ENCODE measurements around the gene ANKRD13B.
A peak's percentile ranks its signal among the peaks of the same experiment; 100 is the strongest.

ANKRD13B gene

DNA sequence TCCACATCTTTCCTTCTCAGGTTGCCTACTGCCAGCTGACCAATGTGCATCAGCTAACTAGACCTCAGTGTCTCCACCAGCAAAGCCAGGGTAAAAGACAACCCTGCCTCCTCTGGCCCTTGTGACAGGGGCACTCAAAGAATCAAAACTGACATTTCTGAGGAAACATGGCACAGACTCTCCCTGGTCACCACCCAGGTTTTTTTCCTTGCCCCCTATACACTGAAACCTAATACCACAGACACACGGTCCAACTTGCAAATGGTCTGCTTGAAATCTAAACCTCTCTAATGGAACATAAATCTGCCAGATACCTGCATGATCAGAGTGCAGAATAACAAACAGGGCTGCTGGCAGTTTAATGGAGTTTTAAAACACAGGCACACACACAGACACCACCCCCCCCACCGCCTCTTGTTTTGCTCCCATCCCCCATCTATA lies 49.3 kb downstream of the ANKRD13B start (continued):
- TF ChIP-seq, protein P1, sequence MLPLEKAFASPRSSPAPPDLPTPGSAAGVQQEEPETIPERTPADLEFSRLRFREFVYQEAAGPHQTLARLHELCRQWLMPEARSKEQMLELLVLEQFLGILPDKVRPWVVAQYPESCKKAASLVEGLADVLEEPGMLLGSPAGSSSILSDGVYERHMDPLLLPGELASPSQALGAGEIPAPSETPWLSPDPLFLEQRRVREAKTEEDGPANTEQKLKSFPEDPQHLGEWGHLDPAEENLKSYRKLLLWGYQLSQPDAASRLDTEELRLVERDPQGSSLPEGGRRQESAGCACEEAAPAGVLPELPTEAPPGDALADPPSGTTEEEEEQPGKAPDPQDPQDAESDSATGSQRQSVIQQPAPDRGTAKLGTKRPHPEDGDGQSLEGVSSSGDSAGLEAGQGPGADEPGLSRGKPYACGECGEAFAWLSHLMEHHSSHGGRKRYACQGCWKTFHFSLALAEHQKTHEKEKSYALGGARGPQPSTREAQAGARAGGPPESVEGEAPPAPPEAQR (tag by site-specific recombination; IDR thresholded peaks at IDR 0.05): no peak
- TF ChIP-seq ZFP37 (tag by site-specific recombination; IDR thresholded peaks at IDR 0.05) (no peak), ZNF48 (tag by site-specific recombination; IDR thresholded peaks at IDR 0.05) (no peak), EGR2 (tag by site-specific recombination; IDR thresholded peaks at IDR 0.05; ENCODE audit: low read depth) (no peak), ZNF335 (tag by site-specific recombination; conservative IDR thresholded peaks at IDR 0.05) (peak; percentile 66), ZNF140 (tag by site-specific recombination; IDR thresholded peaks at IDR 0.05) (no peak), ZNF184 (tag by site-specific recombination; IDR thresholded peaks at IDR 0.05) (no peak), IKZF3 (tag by site-specific recombination; IDR thresholded peaks at IDR 0.05) (no peak), ZNF239 (tag by site-specific recombination; IDR thresholded peaks at IDR 0.05) (no peak), KLF9 (tag by site-specific recombination; IDR thresholded peaks at IDR 0.05; ENCODE audit: low read depth) (no peak), KLF8 (tag by site-specific recombination; IDR thresholded peaks at IDR 0.05) (peak; percentile 71), ZFP41 (tag by site-specific recombination; IDR thresholded peaks at IDR 0.05; ENCODE audit: borderline replicate concordance) (no peak), ZNF157 (tag by site-specific recombination; IDR thresholded peaks at IDR 0.05) (no peak), ZNF596 (tag by site-specific recombination; IDR thresholded peaks at IDR 0.05) (no peak), ZNF266 (tag by site-specific recombination; IDR thresholded peaks at IDR 0.05; ENCODE audit: low read depth) (no peak), ZNF292 (tag by site-specific recombination; IDR thresholded peaks at IDR 0.05; ENCODE audit: borderline replicate concordance, low read depth) (no peak), ZNF701 (tag by site-specific recombination; IDR thresholded peaks at IDR 0.05) (no peak), ZBTB17 (tag by site-specific recombination; IDR thresholded peaks at IDR 0.05) (peak; percentile 71), YY1 (tag by site-specific recombination; IDR thresholded peaks at IDR 0.05) (peak; percentile 56; the same call in 1 of the 2 replicates)
- TF ChIP-seq, protein P2, sequence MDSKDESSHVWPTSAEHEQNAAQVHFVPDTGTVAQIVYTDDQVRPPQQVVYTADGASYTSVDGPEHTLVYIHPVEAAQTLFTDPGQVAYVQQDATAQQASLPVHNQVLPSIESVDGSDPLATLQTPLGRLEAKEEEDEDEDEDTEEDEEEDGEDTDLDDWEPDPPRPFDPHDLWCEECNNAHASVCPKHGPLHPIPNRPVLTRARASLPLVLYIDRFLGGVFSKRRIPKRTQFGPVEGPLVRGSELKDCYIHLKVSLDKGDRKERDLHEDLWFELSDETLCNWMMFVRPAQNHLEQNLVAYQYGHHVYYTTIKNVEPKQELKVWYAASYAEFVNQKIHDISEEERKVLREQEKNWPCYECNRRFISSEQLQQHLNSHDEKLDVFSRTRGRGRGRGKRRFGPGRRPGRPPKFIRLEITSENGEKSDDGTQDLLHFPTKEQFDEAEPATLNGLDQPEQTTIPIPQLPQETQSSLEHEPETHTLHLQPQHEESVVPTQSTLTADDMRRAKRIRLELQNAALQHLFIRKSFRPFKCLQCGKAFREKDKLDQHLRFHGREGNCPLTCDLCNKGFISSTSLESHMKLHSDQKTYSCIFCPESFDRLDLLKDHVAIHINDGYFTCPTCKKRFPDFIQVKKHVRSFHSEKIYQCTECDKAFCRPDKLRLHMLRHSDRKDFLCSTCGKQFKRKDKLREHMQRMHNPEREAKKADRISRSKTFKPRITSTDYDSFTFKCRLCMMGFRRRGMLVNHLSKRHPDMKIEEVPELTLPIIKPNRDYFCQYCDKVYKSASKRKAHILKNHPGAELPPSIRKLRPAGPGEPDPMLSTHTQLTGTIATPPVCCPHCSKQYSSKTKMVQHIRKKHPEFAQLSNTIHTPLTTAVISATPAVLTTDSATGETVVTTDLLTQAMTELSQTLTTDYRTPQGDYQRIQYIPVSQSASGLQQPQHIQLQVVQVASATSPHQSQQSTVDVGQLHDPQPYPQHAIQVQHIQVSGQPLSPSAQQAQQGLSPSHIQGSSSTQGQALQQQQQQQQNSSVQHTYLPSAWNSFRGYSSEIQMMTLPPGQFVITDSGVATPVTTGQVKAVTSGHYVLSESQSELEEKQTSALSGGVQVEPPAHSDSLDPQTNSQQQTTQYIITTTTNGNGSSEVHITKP (tag by site-specific recombination; IDR thresholded peaks at IDR 0.05): peak; percentile 66; the same call in 1 of the 2 replicates
- TF ChIP-seq, protein P3, sequence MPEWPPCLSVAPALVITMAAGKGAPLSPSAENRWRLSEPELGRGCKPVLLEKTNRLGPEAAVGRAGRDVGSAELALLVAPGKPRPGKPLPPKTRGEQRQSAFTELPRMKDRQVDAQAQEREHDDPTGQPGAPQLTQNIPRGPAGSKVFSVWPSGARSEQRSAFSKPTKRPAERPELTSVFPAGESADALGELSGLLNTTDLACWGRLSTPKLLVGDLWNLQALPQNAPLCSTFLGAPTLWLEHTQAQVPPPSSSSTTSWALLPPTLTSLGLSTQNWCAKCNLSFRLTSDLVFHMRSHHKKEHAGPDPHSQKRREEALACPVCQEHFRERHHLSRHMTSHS (tag by site-specific recombination; IDR thresholded peaks at IDR 0.05): no peak
- TF ChIP-seq, protein P4, sequence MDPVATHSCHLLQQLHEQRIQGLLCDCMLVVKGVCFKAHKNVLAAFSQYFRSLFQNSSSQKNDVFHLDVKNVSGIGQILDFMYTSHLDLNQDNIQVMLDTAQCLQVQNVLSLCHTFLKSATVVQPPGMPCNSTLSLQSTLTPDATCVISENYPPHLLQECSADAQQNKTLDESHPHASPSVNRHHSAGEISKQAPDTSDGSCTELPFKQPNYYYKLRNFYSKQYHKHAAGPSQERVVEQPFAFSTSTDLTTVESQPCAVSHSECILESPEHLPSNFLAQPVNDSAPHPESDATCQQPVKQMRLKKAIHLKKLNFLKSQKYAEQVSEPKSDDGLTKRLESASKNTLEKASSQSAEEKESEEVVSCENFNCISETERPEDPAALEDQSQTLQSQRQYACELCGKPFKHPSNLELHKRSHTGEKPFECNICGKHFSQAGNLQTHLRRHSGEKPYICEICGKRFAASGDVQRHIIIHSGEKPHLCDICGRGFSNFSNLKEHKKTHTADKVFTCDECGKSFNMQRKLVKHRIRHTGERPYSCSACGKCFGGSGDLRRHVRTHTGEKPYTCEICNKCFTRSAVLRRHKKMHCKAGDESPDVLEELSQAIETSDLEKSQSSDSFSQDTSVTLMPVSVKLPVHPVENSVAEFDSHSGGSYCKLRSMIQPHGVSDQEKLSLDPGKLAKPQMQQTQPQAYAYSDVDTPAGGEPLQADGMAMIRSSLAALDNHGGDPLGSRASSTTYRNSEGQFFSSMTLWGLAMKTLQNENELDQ (tag by site-specific recombination; IDR thresholded peaks at IDR 0.05; ENCODE audit: low read depth): no peak
- TF ChIP-seq, protein P5, sequence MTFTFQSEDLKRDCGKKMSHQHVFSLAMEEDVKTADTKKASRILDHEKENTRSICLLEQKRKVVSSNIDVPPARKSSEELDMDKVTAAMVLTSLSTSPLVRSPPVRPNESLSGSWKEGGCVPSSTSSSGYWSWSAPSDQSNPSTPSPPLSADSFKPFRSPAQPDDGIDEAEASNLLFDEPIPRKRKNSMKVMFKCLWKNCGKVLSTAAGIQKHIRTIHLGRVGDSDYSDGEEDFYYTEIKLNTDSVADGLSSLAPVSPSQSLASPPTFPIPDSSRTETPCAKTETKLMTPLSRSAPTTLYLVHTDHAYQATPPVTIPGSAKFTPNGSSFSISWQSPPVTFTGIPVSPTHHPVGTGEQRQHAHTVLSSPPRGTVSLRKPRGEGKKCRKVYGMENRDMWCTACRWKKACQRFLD (tag by site-specific recombination; IDR thresholded peaks at IDR 0.05): no peak
- TF ChIP-seq, protein P6, sequence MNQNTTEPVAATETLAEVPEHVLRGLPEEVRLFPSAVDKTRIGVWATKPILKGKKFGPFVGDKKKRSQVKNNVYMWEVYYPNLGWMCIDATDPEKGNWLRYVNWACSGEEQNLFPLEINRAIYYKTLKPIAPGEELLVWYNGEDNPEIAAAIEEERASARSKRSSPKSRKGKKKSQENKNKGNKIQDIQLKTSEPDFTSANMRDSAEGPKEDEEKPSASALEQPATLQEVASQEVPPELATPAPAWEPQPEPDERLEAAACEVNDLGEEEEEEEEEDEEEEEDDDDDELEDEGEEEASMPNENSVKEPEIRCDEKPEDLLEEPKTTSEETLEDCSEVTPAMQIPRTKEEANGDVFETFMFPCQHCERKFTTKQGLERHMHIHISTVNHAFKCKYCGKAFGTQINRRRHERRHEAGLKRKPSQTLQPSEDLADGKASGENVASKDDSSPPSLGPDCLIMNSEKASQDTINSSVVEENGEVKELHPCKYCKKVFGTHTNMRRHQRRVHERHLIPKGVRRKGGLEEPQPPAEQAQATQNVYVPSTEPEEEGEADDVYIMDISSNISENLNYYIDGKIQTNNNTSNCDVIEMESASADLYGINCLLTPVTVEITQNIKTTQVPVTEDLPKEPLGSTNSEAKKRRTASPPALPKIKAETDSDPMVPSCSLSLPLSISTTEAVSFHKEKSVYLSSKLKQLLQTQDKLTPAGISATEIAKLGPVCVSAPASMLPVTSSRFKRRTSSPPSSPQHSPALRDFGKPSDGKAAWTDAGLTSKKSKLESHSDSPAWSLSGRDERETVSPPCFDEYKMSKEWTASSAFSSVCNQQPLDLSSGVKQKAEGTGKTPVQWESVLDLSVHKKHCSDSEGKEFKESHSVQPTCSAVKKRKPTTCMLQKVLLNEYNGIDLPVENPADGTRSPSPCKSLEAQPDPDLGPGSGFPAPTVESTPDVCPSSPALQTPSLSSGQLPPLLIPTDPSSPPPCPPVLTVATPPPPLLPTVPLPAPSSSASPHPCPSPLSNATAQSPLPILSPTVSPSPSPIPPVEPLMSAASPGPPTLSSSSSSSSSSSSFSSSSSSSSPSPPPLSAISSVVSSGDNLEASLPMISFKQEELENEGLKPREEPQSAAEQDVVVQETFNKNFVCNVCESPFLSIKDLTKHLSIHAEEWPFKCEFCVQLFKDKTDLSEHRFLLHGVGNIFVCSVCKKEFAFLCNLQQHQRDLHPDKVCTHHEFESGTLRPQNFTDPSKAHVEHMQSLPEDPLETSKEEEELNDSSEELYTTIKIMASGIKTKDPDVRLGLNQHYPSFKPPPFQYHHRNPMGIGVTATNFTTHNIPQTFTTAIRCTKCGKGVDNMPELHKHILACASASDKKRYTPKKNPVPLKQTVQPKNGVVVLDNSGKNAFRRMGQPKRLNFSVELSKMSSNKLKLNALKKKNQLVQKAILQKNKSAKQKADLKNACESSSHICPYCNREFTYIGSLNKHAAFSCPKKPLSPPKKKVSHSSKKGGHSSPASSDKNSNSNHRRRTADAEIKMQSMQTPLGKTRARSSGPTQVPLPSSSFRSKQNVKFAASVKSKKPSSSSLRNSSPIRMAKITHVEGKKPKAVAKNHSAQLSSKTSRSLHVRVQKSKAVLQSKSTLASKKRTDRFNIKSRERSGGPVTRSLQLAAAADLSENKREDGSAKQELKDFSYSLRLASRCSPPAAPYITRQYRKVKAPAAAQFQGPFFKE (tag by site-specific recombination; IDR thresholded peaks at IDR 0.05; ENCODE audit: borderline replicate concordance): no peak
